Activated CD8-positive, alpha-beta memory T cell treated with anti-CD3 and anti-CD28 coated beads, Interleukin-2, amount 10 ng/mL, durations not matched to agents 7 days and 5 days (primary cell): ENCODE results near the gene NDRG4. TPM values are rescaled to one million over a fixed set of nuclear protein-coding genes. Genes with fewer than 3 reads are reported as not detected.
A peak's percentile ranks its signal among the peaks of the same experiment; 100 is the strongest.

ENCODE experiments used
- ATAC-seq: fragments of 150-1000 bp; cut with Tn5 transposase; one replicate; pipeline ENCODE4 v1.10.0; 2021; ENCODE audit warnings: moderate library complexity
- CTCF ChIA-PET: fragments of 350-600 bp; sonication (Branson Sonifier 250); formaldehyde crosslinking; loops from one replicate; lab custom pipeline; 2021; ENCODE audit warnings: antibody characterized with exemption; lab: Charles Lee
- DNase-seq: peaks from one replicate; pipeline ENCODE4 v3.0.0-alpha.2; 2020
- H3K27ac Mint-ChIP-seq: one replicate; pipeline ENCODE4 v1.8.0; 2021; ENCODE audit warnings: mild to moderate bottlenecking, mixed read lengths
- H3K27me3 Mint-ChIP-seq: one replicate; pipeline ENCODE4 v1.8.0; 2021; ENCODE audit warnings: mixed read lengths
- H3K36me3 Mint-ChIP-seq: one replicate; pipeline ENCODE4 v1.8.0; 2021; ENCODE audit warnings: mild to moderate bottlenecking, mixed read lengths
- H3K4me1 Mint-ChIP-seq: one replicate; pipeline ENCODE4 v1.8.0; 2021; ENCODE audit warnings: mixed read lengths
- H3K4me3 Mint-ChIP-seq: one replicate; pipeline ENCODE4 v1.8.0; 2021; ENCODE audit warnings: mild to moderate bottlenecking, moderate library complexity, mixed read lengths
- H3K9me3 Mint-ChIP-seq: one replicate; pipeline ENCODE4 v1.8.0; 2022; ENCODE audit warnings: low read depth, mixed read lengths
- total RNA-seq, 2 experiments: library from RNA; stranded (reverse); gene quantifications; one replicate each; pipeline ENCODE4 v1.2.3, GENCODE V29; 2021

Gene NDRG4
- total RNA-seq, 2 experiments from 2014 or later: 1.6 to 2.5 TPM

- ATAC-seq: no peak
- DNase-seq: no peak
- no peaks in the 10 kb centered on the region for H3K9me3 Mint-ChIP-seq
- no peaks in the 10 kb centered on the region for H3K36me3 Mint-ChIP-seq
- peaks cover 2% of the 10 kb centered on the region for H3K4me1 Mint-ChIP-seq
- CTCF ChIA-PET: no interaction called here
- H3K4me3 Mint-ChIP-seq: no peak overlapping the region
- peaks cover 43% of the 10 kb centered on the region for H3K27me3 Mint-ChIP-seq
- no peak overlapping the region for H3K27ac Mint-ChIP-seq
Observed at GRCh38 chr16:58461056-58461455, 38.9 kb upstream of the NDRG4 start.

GRCh38 chr16:58461640-58462039 lies 38.3 kb upstream of the NDRG4 start:
- CTCF ChIA-PET: interaction anchor here (0.7 kb wide), 1 partner anchor 124 kb away, joined by 3 read pairs; no protein-coding TSS in a partner anchor
- H3K4me3 Mint-ChIP-seq: no peak overlapping the region
- H3K9me3 Mint-ChIP-seq: no peaks in the 10 kb centered on the region

GRCh38 chr16:58462089-58462488 lies 37.9 kb upstream of the NDRG4 start:
- H3K27me3 Mint-ChIP-seq: peaks cover 49% of the 10 kb centered on the region
- H3K4me3 Mint-ChIP-seq: no peak overlapping the region
- no peak overlapping the region for H3K27ac Mint-ChIP-seq
- CTCF ChIA-PET: interaction anchor here (0.7 kb wide), 1 partner anchor 124 kb away, joined by 3 read pairs; no protein-coding TSS in a partner anchor
- DNase-seq: no peak
- ATAC-seq: no peak
- H3K9me3 Mint-ChIP-seq: no peaks in the 10 kb centered on the region
- peaks cover 2% of the 10 kb centered on the region for H3K4me1 Mint-ChIP-seq
- no peaks in the 10 kb centered on the region for H3K36me3 Mint-ChIP-seq

More at GRCh38 chr16:58461640-58462039, 38.3 kb upstream of the NDRG4 start:
- Mint-ChIP-seq H3K27ac (no peak overlapping the region), H3K4me1 (peaks cover 2% of the 10 kb centered on the region), H3K36me3 (no peaks in the 10 kb centered on the region), H3K27me3 (peaks cover 47% of the 10 kb centered on the region)
- ATAC-seq (no peak), DNase-seq (no peak)

- Mint-ChIP-seq H3K36me3 (no peaks in the 10 kb centered on the region), H3K4me3 (no peak overlapping the region), H3K27ac (no peak overlapping the region), H3K9me3 (no peaks in the 10 kb centered on the region), H3K4me1 (peaks cover 2% of the 10 kb centered on the region), H3K27me3 (peaks cover 52% of the 10 kb centered on the region)
- CTCF ChIA-PET: no interaction called here
- no peak for ATAC-seq
- no peak for DNase-seq
Observed at GRCh38 chr16:58462499-58462996, 37.4 kb upstream of the NDRG4 start.

- Mint-ChIP-seq H3K27ac (no peak overlapping the region), H3K9me3 (no peaks in the 10 kb centered on the region), H3K4me3 (no peak overlapping the region), H3K4me1 (peaks cover 2% of the 10 kb centered on the region), H3K27me3 (peaks cover 60% of the 10 kb centered on the region), H3K36me3 (no peaks in the 10 kb centered on the region)
- no peak for DNase-seq
- CTCF ChIA-PET: interaction anchor here (1.1 to 1.2 kb wide), 2 partner anchors 127 to 293 kb away, joined by 3 to 6 read pairs; no protein-coding TSS in a partner anchor
- peak; percentile 23 for ATAC-seq
Observed at GRCh38 chr16:58462997-58463941, 36.7 kb upstream of the NDRG4 start.

GRCh38 chr16:58464047-58464915 lies 35.7 kb upstream of the NDRG4 start:
- Mint-ChIP-seq H3K4me1 (no peaks in the 10 kb centered on the region), H3K9me3 (no peaks in the 10 kb centered on the region), H3K27me3 (peaks cover 68% of the 10 kb centered on the region), H3K4me3 (no peak overlapping the region), H3K27ac (no peak overlapping the region), H3K36me3 (no peaks in the 10 kb centered on the region)
- no peak for DNase-seq
- ATAC-seq: peak; percentile 22
- CTCF ChIA-PET: interaction anchor here (1.1 to 2.2 kb wide), 3 partner anchors 128 to 292 kb away, joined by 3 to 9 read pairs (median 6); no protein-coding TSS in a partner anchor

GRCh38 chr16:58464916-58465731 lies 34.8 kb upstream of the NDRG4 start:
- peaks cover 69% of the 10 kb centered on the region for H3K27me3 Mint-ChIP-seq
- CTCF ChIA-PET: interaction anchor here (1.1 to 2.2 kb wide), 3 partner anchors 24 to 291 kb away, joined by 3 to 9 read pairs (median 3); no protein-coding TSS in a partner anchor
- ATAC-seq: no peak
- DNase-seq: no peak
- no peaks in the 10 kb centered on the region for H3K4me1 Mint-ChIP-seq
- no peaks in the 10 kb centered on the region for H3K9me3 Mint-ChIP-seq
- H3K27ac Mint-ChIP-seq: no peak overlapping the region
- H3K36me3 Mint-ChIP-seq: no peaks in the 10 kb centered on the region
- H3K4me3 Mint-ChIP-seq: no peak overlapping the region

GRCh38 chr16:58465817-58466216 lies 34.1 kb upstream of the NDRG4 start:
- Mint-ChIP-seq H3K27me3 (peaks cover 75% of the 10 kb centered on the region), H3K4me3 (no peak overlapping the region)
- no peak for ATAC-seq

GRCh38 chr16:58466396-58466795 lies 33.5 kb upstream of the NDRG4 start:
- Mint-ChIP-seq H3K36me3 (no peaks in the 10 kb centered on the region), H3K4me1 (no peaks in the 10 kb centered on the region), H3K9me3 (no peaks in the 10 kb centered on the region), H3K4me3 (no peak overlapping the region), H3K27me3 (peaks cover 72% of the 10 kb centered on the region), H3K27ac (no peak overlapping the region)
- no peak for DNase-seq
- no peak for ATAC-seq
- CTCF ChIA-PET: interaction anchor here (1.1 to 2.2 kb wide), 2 partner anchors 22 to 130 kb away, joined by 3 to 9 read pairs; no protein-coding TSS in a partner anchor

More at GRCh38 chr16:58465817-58466216, 34.1 kb upstream of the NDRG4 start:
- H3K36me3 Mint-ChIP-seq: no peaks in the 10 kb centered on the region
- no peak for DNase-seq
- no peak overlapping the region for H3K27ac Mint-ChIP-seq
- no peaks in the 10 kb centered on the region for H3K9me3 Mint-ChIP-seq
- H3K4me1 Mint-ChIP-seq: no peaks in the 10 kb centered on the region
- CTCF ChIA-PET: interaction anchor here (1.1 to 2.2 kb wide), 2 partner anchors 23 to 129 kb away, joined by 3 to 9 read pairs; no protein-coding TSS in a partner anchor

- Mint-ChIP-seq H3K4me3 (no peak overlapping the region), H3K27ac (no peak overlapping the region), H3K4me1 (no peaks in the 10 kb centered on the region), H3K9me3 (no peaks in the 10 kb centered on the region), H3K27me3 (peaks cover 57% of the 10 kb centered on the region), H3K36me3 (no peaks in the 10 kb centered on the region)
- no peak for ATAC-seq
- CTCF ChIA-PET: no interaction called here
- no peak for DNase-seq
Observed at GRCh38 chr16:58467905-58468304, 32.0 kb upstream of the NDRG4 start.

- ATAC-seq: no peak
- Mint-ChIP-seq H3K4me3 (no peak overlapping the region), H3K4me1 (no peaks in the 10 kb centered on the region), H3K27ac (no peak overlapping the region), H3K27me3 (peaks cover 47% of the 10 kb centered on the region), H3K9me3 (no peaks in the 10 kb centered on the region), H3K36me3 (no peaks in the 10 kb centered on the region)
- CTCF ChIA-PET: interaction anchor here (0.5 to 2.2 kb wide), 5 partner anchors 16 to 888 kb away, joined by 3 to 6 read pairs (median 3); no protein-coding TSS in a partner anchor
- DNase-seq: no peak
Observed at GRCh38 chr16:58471209-58471975, 28.6 kb upstream of the NDRG4 start.
